ENCODE data around the gene ZBTB47.

Gene ZBTB47

GRCh38 chr3:42640771-42641370 lies 12.6 kb upstream of the ZBTB47 start:
- Mint-ChIP-seq H3K27me3 (no peaks in the 10 kb centered on the region), H3K4me3 (no peak overlapping the region), H3K36me3 (peaks cover 44% of the 10 kb centered on the region), H3K27ac (peak overlapping the region; percentile 11), H3K9me3 (no peaks in the 10 kb centered on the region), H3K4me1 (no peaks in the 10 kb centered on the region)
- no peak for ATAC-seq

GRCh38 chr3:42647821-42648459 lies 5.6 kb upstream of the ZBTB47 start:
- Mint-ChIP-seq H3K27me3 (peaks cover 8% of the 10 kb centered on the region), H3K27ac (no peak overlapping the region), H3K9me3 (no peaks in the 10 kb centered on the region), H3K4me3 (no peak overlapping the region), H3K4me1 (peaks cover 12% of the 10 kb centered on the region), H3K36me3 (peaks cover 40% of the 10 kb centered on the region)
- ATAC-seq: no peak

GRCh38 chr3:42649006-42649405 lies 4.5 kb upstream of the ZBTB47 start:
- peaks cover 32% of the 10 kb centered on the region for H3K36me3 Mint-ChIP-seq
- H3K27me3 Mint-ChIP-seq: peaks cover 17% of the 10 kb centered on the region
- no peak overlapping the region for H3K4me3 Mint-ChIP-seq
- no peaks in the 10 kb centered on the region for H3K9me3 Mint-ChIP-seq
- H3K27ac Mint-ChIP-seq: no peak overlapping the region
- ATAC-seq: no peak
- peaks cover 23% of the 10 kb centered on the region for H3K4me1 Mint-ChIP-seq

- peaks cover 23% of the 10 kb centered on the region for H3K4me1 Mint-ChIP-seq
- H3K27me3 Mint-ChIP-seq: peaks cover 18% of the 10 kb centered on the region
- peaks cover 26% of the 10 kb centered on the region for H3K36me3 Mint-ChIP-seq
- no peak overlapping the region for H3K27ac Mint-ChIP-seq
- H3K4me3 Mint-ChIP-seq: no peak overlapping the region
- no peaks in the 10 kb centered on the region for H3K9me3 Mint-ChIP-seq
- ATAC-seq: no peak
These were observed 3.7 kb upstream of the ZBTB47 start for GRCh38 chr3:42649783-42650182.

- no peak overlapping the region for H3K4me3 Mint-ChIP-seq
These were observed 2.0 kb upstream of the ZBTB47 start for GRCh38 chr3:42651248-42652091.

GRCh38 chr3:42652251-42652610 lies 1.3 kb upstream of the ZBTB47 start:
- Mint-ChIP-seq H3K27me3 (peaks cover 18% of the 10 kb centered on the region), H3K27ac (peak overlapping the region; percentile 31), H3K36me3 (peaks cover 14% of the 10 kb centered on the region), H3K4me3 (no peak overlapping the region), H3K4me1 (peaks cover 23% of the 10 kb centered on the region), H3K9me3 (no peaks in the 10 kb centered on the region)
- no peak for ATAC-seq

More at GRCh38 chr3:42651248-42652091, 2.0 kb upstream of the ZBTB47 start:
- no peaks in the 10 kb centered on the region for H3K9me3 Mint-ChIP-seq
- H3K4me1 Mint-ChIP-seq: peaks cover 23% of the 10 kb centered on the region
- H3K36me3 Mint-ChIP-seq: peaks cover 20% of the 10 kb centered on the region
- H3K27me3 Mint-ChIP-seq: peaks cover 18% of the 10 kb centered on the region
- H3K27ac Mint-ChIP-seq: no peak overlapping the region
- no peak for ATAC-seq

GRCh38 chr3:42652611-42653302 lies 740 bp upstream of the ZBTB47 start:
- Mint-ChIP-seq H3K36me3 (peaks cover 12% of the 10 kb centered on the region), H3K4me3 (peak overlapping the region; percentile 27), H3K27ac (peak overlapping the region; percentile 31), H3K9me3 (no peaks in the 10 kb centered on the region), H3K4me1 (peaks cover 23% of the 10 kb centered on the region), H3K27me3 (peaks cover 18% of the 10 kb centered on the region)
- ATAC-seq: peak; percentile 54

GRCh38 chr3:42653303-42653559 lies 266 bp upstream of the ZBTB47 start:
- Mint-ChIP-seq H3K27me3 (peaks cover 18% of the 10 kb centered on the region), H3K27ac (peak overlapping the region; percentile 82), H3K36me3 (peaks cover 12% of the 10 kb centered on the region), H3K4me1 (peaks cover 23% of the 10 kb centered on the region), H3K9me3 (no peaks in the 10 kb centered on the region), H3K4me3 (peak overlapping the region; percentile 27)
- ATAC-seq: no peak

GRCh38 chr3:42654331-42655201 lies 1.1 kb downstream of the ZBTB47 start:
- H3K4me3 Mint-ChIP-seq: peak overlapping the region; percentile 27
- H3K27ac Mint-ChIP-seq: no peak overlapping the region
- peaks cover 23% of the 10 kb centered on the region for H3K4me1 Mint-ChIP-seq
- peak; percentile 19 for ATAC-seq
- H3K27me3 Mint-ChIP-seq: peaks cover 18% of the 10 kb centered on the region
- peaks cover 2% of the 10 kb centered on the region for H3K36me3 Mint-ChIP-seq
- no peaks in the 10 kb centered on the region for H3K9me3 Mint-ChIP-seq

GRCh38 chr3:42655331-42655888 lies 1.9 kb downstream of the ZBTB47 start:
- Mint-ChIP-seq H3K27ac (no peak overlapping the region), H3K27me3 (peaks cover 18% of the 10 kb centered on the region), H3K4me1 (peaks cover 23% of the 10 kb centered on the region), H3K36me3 (no peaks in the 10 kb centered on the region), H3K4me3 (no peak overlapping the region), H3K9me3 (no peaks in the 10 kb centered on the region)
- no peak for ATAC-seq

GRCh38 chr3:42655980-42656679 lies 2.6 kb downstream of the ZBTB47 start:
- Mint-ChIP-seq H3K4me3 (no peak overlapping the region), H3K27me3 (peaks cover 18% of the 10 kb centered on the region), H3K27ac (no peak overlapping the region), H3K36me3 (no peaks in the 10 kb centered on the region), H3K9me3 (no peaks in the 10 kb centered on the region), H3K4me1 (peaks cover 23% of the 10 kb centered on the region)
- no peak for ATAC-seq

GRCh38 chr3:42656680-42657610 lies 3.4 kb downstream of the ZBTB47 start:
- Mint-ChIP-seq H3K9me3 (no peaks in the 10 kb centered on the region), H3K4me1 (peaks cover 21% of the 10 kb centered on the region)
- ATAC-seq: no peak

GRCh38 chr3:42657675-42658074 lies 4.2 kb downstream of the ZBTB47 start:
- no peak overlapping the region for H3K4me3 Mint-ChIP-seq
- peaks cover 13% of the 10 kb centered on the region for H3K4me1 Mint-ChIP-seq
- no peaks in the 10 kb centered on the region for H3K9me3 Mint-ChIP-seq
- H3K27me3 Mint-ChIP-seq: peaks cover 12% of the 10 kb centered on the region
- no peak overlapping the region for H3K27ac Mint-ChIP-seq
- ATAC-seq: no peak
- no peaks in the 10 kb centered on the region for H3K36me3 Mint-ChIP-seq

More at GRCh38 chr3:42656680-42657610, 3.4 kb downstream of the ZBTB47 start:
- peaks cover 18% of the 10 kb centered on the region for H3K27me3 Mint-ChIP-seq
- H3K4me3 Mint-ChIP-seq: no peak overlapping the region
- no peak overlapping the region for H3K27ac Mint-ChIP-seq
- H3K36me3 Mint-ChIP-seq: no peaks in the 10 kb centered on the region

All from stimulated activated memory B cell treated with anti-CD40 and anti-IgM and Interleukin-4, amounts not matched to agents 10 μg/mL and 1 μg/mL and 100 μg/mL, for 72 hours (primary cell).